GM21423 (cell line): ENCODE data around the gene PDZD11.
"Not testable (repeated sequence)": the region's sequence is repeated elsewhere in the genome, so short reads cannot be mapped to it uniquely, and the experiment has no call there.

ENCODE experiments used
- ATAC-seq: cut with Tn5 transposase; IDR thresholded peaks from one replicate; pipeline ENCODE4 v1.9.1; 2021; ENCODE audit warnings: mild to moderate bottlenecking, moderate library complexity; ENCODE audit not compliant: unreplicated experiment

The PDZD11 gene

GRCh38 chrX:70257423-70258288, 32.1 kb downstream of the PDZD11 start:
- no peak for ATAC-seq

GRCh38 chrX:70255452-70255851, 34.3 kb downstream of the PDZD11 start:
- no peak for ATAC-seq

- no peak for ATAC-seq
These were observed 34.8 kb downstream of the PDZD11 start for GRCh38 chrX:70254909-70255308.

GRCh38 chrX:70254063-70254400, 35.7 kb downstream of the PDZD11 start:
- ATAC-seq: no peak

GRCh38 chrX:70253377-70254062, 36.2 kb downstream of the PDZD11 start:
- no peak for ATAC-seq

- no peak for ATAC-seq
These were observed 37.2 kb downstream of the PDZD11 start for GRCh38 chrX:70252491-70252890.

GRCh38 chrX:70247252-70247651, 42.5 kb downstream of the PDZD11 start:
- no peak for ATAC-seq

- ATAC-seq: no peak
These were observed 44.8 kb downstream of the PDZD11 start for GRCh38 chrX:70244881-70245280.

- ATAC-seq: not testable (repeated sequence)
These were observed 46.1 kb downstream of the PDZD11 start for GRCh38 chrX:70243601-70244000.

GRCh38 chrX:70241501-70241900, 48.2 kb downstream of the PDZD11 start:
- no peak for ATAC-seq

GRCh38 chrX:70240751-70241150, 49.0 kb downstream of the PDZD11 start:
- ATAC-seq: no peak
